AG04450 (cell line): ENCODE measurements around the gene MEGF6. TPM values are rescaled to one million over a fixed set of nuclear protein-coding genes. Genes with fewer than 3 reads are reported as not detected.

Experiments
- CTCF ChIA-PET: fragments of 300-600, 350-600 bp; formaldehyde crosslinking; extraction: SDS; loops from one replicate; lab custom pipeline; 2022; ENCODE audit warnings: antibody characterized with exemption, inconsistent platforms; lab: Charles Lee
- POLR2A ChIA-PET: fragments of 350-600 bp; formaldehyde crosslinking; extraction: SDS; loops from one replicate; lab custom pipeline; 2021; ENCODE audit warnings: antibody characterized with exemption, inconsistent platforms; lab: Yijun Ruan, JAX
- DNase-seq: peaks from one replicate; pipeline ENCODE4 v3.0.0-alpha.2; 2011; ENCODE audit warnings: low read depth, low spot score
- H3K27ac ChIP-seq: one replicate; pipeline ENCODE4 v1.5.1; 2012; ENCODE audit warnings: low read depth, low read length, control low read depth
- H3K27me3 ChIP-seq: one replicate; pipeline ENCODE4 v1.6.0; 2012; ENCODE audit warnings: low read length; ENCODE audit not compliant: control insufficient read depth, insufficient read depth
- H3K4me3 ChIP-seq: 2 replicates; pipeline ENCODE4 v1.5.1; 2011; ENCODE audit warnings: mild to moderate bottlenecking, low read depth, low read length, control low read depth
- H3K9me3 ChIP-seq: 2 replicates; pipeline ENCODE4 v1.5.1; 2012; ENCODE audit warnings: low read length; ENCODE audit not compliant: control insufficient read depth, insufficient read depth
- CTCF ChIP-seq: IDR thresholded peaks from 2 replicates; pipeline ENCODE4 v1.5.1; 2011; ENCODE audit warnings: low read depth, low read length, control low read depth, inconsistent platforms
- polyA plus RNA-seq: library from polyadenylated mRNA; depleted of rRNA; stranded (reverse); fragments of >200 nt; gene quantifications from 2 replicates; pipeline ENCODE4 v1.2.3, GENCODE V29; 2011

MEGF6 gene
- polyA plus RNA-seq, 1 experiment, result 0.45 TPM

GRCh38 chr1:3536420-3537195 is 74.7 kb downstream of the MEGF6 start:
- ChIA-PET CTCF (interaction anchor here (0.6 kb wide), 1 partner anchor 97 kb away, joined by 3 read pairs; no protein-coding TSS in a partner anchor), POLR2A (no interaction called here)
- H3K9me3 ChIP-seq, result peaks cover 16% of the 10 kb centered on the region; the same call in 1 of the 2 replicates
- H3K4me3 ChIP-seq, result no peak overlapping the region
- no peak for TF ChIP-seq CTCF
- no peaks in the 10 kb centered on the region for H3K27me3 ChIP-seq
- no peak for DNase-seq
- H3K27ac ChIP-seq, result no peak overlapping the region

- no peak overlapping the region for H3K27ac ChIP-seq
- H3K4me3 ChIP-seq, result no peak overlapping the region
- no peak for DNase-seq
- no peaks in the 10 kb centered on the region for H3K27me3 ChIP-seq
- peaks cover 8% of the 10 kb centered on the region; the same call in 1 of the 2 replicates for H3K9me3 ChIP-seq
- CTCF ChIA-PET, result no interaction called here
- TF ChIP-seq CTCF, result no peak
- POLR2A ChIA-PET, result no interaction called here
Measured at GRCh38 chr1:3535732-3536131, 75.6 kb downstream of the MEGF6 start.

DNA sequence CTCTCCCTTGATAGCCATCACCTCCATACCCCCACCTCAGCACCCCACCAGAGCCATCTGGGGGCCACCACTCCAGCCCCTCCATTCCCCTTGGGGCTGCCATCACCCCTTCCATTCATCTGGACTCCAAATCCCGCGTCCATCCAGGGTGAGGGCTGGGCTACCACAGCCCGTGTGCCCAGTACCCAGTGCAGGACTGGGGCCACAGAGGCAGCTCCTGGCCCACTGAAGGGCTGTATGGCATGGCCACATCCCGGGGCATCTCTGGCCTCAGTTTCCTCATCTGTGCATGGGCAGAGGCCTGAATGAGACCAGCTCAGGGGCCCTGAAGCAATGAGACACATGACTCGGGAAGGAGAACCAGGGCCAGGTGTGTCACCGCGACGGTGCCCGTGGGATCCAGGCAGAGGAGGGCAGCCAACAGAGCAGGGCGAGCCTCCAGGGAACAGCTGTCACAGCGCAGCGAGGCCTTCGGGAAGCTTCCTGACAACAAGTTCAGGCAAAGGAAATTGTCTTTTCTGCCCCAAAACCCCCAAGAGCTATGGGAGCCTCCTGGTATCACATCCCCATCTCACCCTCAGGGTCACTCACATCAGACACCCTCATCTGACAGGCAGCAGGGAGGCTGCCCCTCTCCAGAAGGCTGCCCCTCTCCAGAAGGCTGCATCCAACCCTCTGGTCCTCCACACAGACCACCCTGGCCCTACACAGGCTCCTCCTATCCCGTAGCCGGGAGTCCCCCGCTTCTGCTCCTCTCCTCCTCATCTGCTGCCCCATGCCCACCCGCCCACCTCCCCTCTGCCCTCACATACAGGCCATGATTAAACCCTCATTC is 76.3 kb downstream of the MEGF6 start:
- Histone ChIP-seq H3K27ac (no peak overlapping the region), H3K9me3 (peaks cover under 1% of the 10 kb centered on the region; the same call in 1 of the 2 replicates), H3K27me3 (no peaks in the 10 kb centered on the region), H3K4me3 (no peak overlapping the region)
- no peak for TF ChIP-seq CTCF
- ChIA-PET CTCF (no interaction called here), POLR2A (no interaction called here)
- no peak for DNase-seq

DNA sequence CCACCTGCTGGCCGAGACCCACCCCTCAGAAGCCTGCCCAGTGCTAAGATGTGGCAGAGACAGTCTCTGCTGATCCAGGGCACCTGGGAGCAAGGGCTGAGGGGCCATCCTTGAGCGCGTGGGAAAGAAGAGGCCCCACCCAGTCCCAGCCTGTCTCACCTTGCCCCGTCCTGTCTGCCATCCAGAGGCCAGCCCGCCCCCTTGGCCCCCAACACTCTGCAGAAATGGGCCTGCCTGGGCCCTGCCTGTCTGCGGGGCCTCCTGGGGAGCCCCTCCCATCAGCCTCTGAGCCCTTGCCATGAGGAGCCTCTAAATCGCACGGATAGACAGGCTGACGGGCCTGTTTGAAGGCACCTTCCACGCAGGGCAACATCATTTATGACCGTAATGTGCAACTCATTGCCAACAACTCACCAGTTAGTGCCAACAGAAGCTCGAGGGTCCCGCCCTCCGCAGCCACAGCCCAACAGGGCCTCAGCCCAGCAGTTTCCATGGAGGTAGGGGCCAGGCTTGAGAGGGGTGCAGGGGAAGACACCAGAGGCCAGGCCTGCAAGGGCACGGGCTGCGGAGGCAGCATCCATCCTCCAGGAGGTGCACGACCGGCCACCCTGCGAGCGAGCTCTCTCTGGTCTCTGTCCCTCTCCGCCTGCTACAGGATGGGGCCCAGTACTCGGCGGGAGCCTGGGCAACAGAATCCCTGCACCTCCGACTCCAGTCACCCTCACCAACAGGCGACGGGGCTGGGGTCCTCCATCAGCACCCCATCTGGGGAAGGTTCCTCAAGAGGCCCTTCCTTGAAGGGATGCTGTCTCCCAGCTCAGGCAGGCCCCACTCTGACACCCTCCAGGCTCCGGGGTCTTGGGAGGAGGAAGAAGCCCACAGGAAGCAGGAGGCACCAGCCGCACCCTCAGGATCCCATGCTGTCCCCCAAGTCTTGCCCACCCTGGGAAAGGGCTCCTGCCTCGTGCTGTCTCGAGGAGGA is 78.0 kb downstream of the MEGF6 start:
- Histone ChIP-seq H3K9me3 (no peaks in the 10 kb centered on the region; the same call in 1 of the 2 replicates), H3K27me3 (no peaks in the 10 kb centered on the region), H3K4me3 (no peak overlapping the region), H3K27ac (no peak overlapping the region)
- no peak for DNase-seq
- TF ChIP-seq CTCF, result no peak
- ChIA-PET POLR2A (no interaction called here), CTCF (interaction anchor here (0.5 kb wide), 1 partner anchor 42 kb away, joined by 3 read pairs; no protein-coding TSS in a partner anchor)
